ENCODE results near the gene CES5A. TPM values are rescaled to one million over a fixed set of nuclear protein-coding genes. Genes with fewer than 3 reads are reported as not detected.

CES5A gene
- total and polyA plus RNA-seq, 2 of the 8 experiments (the other 6 are each of a cell fraction or from before 2014, with no cell fraction given), result not detected

- no peak for TF ChIP-seq ATF2 (IDR thresholded peaks at IDR 0.05; ENCODE audit: low read length)
These were observed 33.5 kb upstream of the CES5A start (continued) for GRCh38 chr16:55908641-55909040.

Data from H1 (cell line).